H1 (cell line): ENCODE measurements around the gene PRPF6. TPM values are rescaled to one million over a fixed set of nuclear protein-coding genes. Genes with fewer than 3 reads are reported as not detected.

ENCODE experiments used
- BACH1 ChIP-seq: IDR thresholded peaks from 2 replicates; pipeline ENCODE4 v1.6.1; 2012; ENCODE audit warnings: low read length, improper control_type of control experiment
- CHD1 ChIP-seq: IDR thresholded peaks from 2 replicates; pipeline ENCODE4 v1.6.1; 2012; ENCODE audit warnings: low read depth, low read length, improper control_type of control experiment
- CTCF ChIP-seq, 3 experiments: IDR thresholded peaks; 1 replicate in 2 of 3; 2 replicates in 1 of 3; pipeline versions ENCODE4 v1.5.1 to v1.6.1; 2011; ENCODE audit warnings: low read length in 3 of 3, mild to moderate bottlenecking in 3 of 3, inconsistent platforms in 2 of 3, low read depth in 1 of 3, moderate library complexity in 1 of 3; ENCODE audit not compliant: insufficient read depth in 1 of 3; ENCODE audit errors: control extremely low read depth in 1 of 3
- FOSL1 ChIP-seq: IDR thresholded peaks from 2 replicates; pipeline ENCODE4 v1.6.1; 2011; ENCODE audit warnings: mild to moderate bottlenecking, low read depth, low read length, moderate library complexity; ENCODE audit not compliant: insufficient read depth
- polyA plus RNA-seq, 7 experiments: library from polyadenylated mRNA; depleted of rRNA in 3 of 7; stranded (reverse) in 5 of 7; unstranded in 2 of 7; fragments of >200 nt in 5 of 7; fragments of 200-250 nt in 2 of 7; gene quantifications; 1 replicate in 5 of 7; 2 replicates in 1 of 7; 4 replicates in 1 of 7; pipeline versions ENCODE4 v1.2.1 to v1.2.3, GENCODE V29; 2011 to 2013; ENCODE audit warnings: missing spikeins in 2 of 7, mixed read lengths in 2 of 7
- total RNA-seq: library from RNA; stranded (reverse); fragmentation: NEBNext Ultra II Directional; extraction: Animal tissue kit (Norgen Biotek cat#: 25700); gene quantifications from 2 replicates; pipeline ENCODE4 v1.2.1, GENCODE V29; 2021

The PRPF6 gene
- total and polyA plus RNA-seq, 2 of the 8 experiments (the other 6 are each of a cell fraction or from before 2014, with no cell fraction given): 27.9 to 76.9 TPM

GRCh38 chr20:64022671-64023360 is 41.9 kb downstream of the PRPF6 start (continued):
- TF ChIP-seq FOSL1 (no peak), CHD1 (no peak), CTCF (IDR thresholded peaks at IDR 0.05; ENCODE audit: control extremely low read depth in 1 of 3, insufficient read depth in 1 of 3, low read depth in 1 of 3, low read length in 3 of 3) (no peak), BACH1 (no peak)
